CD4-positive, CD25-positive, alpha-beta regulatory T cell (primary cell): ENCODE measurements around the gene ADAP1. TPM values are rescaled to one million over a fixed set of nuclear protein-coding genes. Genes with fewer than 3 reads are reported as not detected.

ENCODE experiments used
- ATAC-seq, 2 donors: fragments of 150-1000 bp; cut with Tn5 transposase; one replicate each; pipeline ENCODE4 v1.10.0; 2021; ENCODE audit warnings: low read depth in 2 of 2, moderate number of reproducible peaks in 2 of 2, moderate library complexity in 1 of 2
- DNase-seq, 3 donors: peaks; one replicate each; pipeline versions ENCODE4 v3.0.0 to v3.0.0-alpha.2; 2012 to 2022; ENCODE audit warnings: mixed read lengths in 1 of 3
- H3K27ac ChIP-seq: one replicate; pipeline ENCODE4 v1.7.0; 2013; ENCODE audit warnings: mild to moderate bottlenecking, low read length; ENCODE audit not compliant: insufficient read depth, poor library complexity, severe bottlenecking
- H3K27me3 ChIP-seq: one replicate; pipeline ENCODE4 v1.7.0; 2013; ENCODE audit warnings: low read length; ENCODE audit not compliant: control insufficient read depth, insufficient read depth
- H3K36me3 ChIP-seq: one replicate; pipeline ENCODE4 v1.7.0; 2013; ENCODE audit warnings: mild to moderate bottlenecking, low read length, moderate library complexity; ENCODE audit not compliant: control insufficient read depth, insufficient read depth
- H3K4me1 ChIP-seq: 2 replicates; pipeline ENCODE4 v1.7.0; 2013; ENCODE audit warnings: mild to moderate bottlenecking, low read length; ENCODE audit not compliant: insufficient read depth, control insufficient read depth, poor library complexity, severe bottlenecking
- H3K4me3 ChIP-seq: one replicate; pipeline ENCODE4 v1.7.0; 2013; ENCODE audit warnings: low read depth, mild to moderate bottlenecking, low read length, moderate library complexity
- H3K9me3 ChIP-seq, 2 experiments: 1 replicate in 1 of 2; 2 replicates in 1 of 2; pipeline ENCODE4 v1.7.0; 2013; ENCODE audit warnings: low read length in 2 of 2, mild to moderate bottlenecking in 1 of 2, moderate library complexity in 1 of 2; ENCODE audit not compliant: control insufficient read depth in 2 of 2
- H3K27ac Mint-ChIP-seq, 3 donors: one replicate each; pipeline ENCODE4 v1.8.0; 2020 to 2022; ENCODE audit warnings: mild to moderate bottlenecking in 3 of 3, mixed read lengths in 3 of 3, moderate library complexity in 2 of 3
- H3K27me3 Mint-ChIP-seq: one replicate; pipeline ENCODE4 v1.8.0; 2022; ENCODE audit warnings: mild to moderate bottlenecking, mixed read lengths
- H3K36me3 Mint-ChIP-seq: one replicate; pipeline ENCODE4 v1.8.0; 2020; ENCODE audit warnings: mixed read lengths
- H3K4me1 Mint-ChIP-seq, 4 donors: one replicate each; pipeline ENCODE4 v1.8.0; 2020 to 2022; ENCODE audit warnings: mixed read lengths in 4 of 4, mild to moderate bottlenecking in 1 of 4
- H3K4me3 Mint-ChIP-seq, 4 donors: one replicate each; pipeline ENCODE4 v1.8.0; 2020 to 2022; ENCODE audit warnings: mild to moderate bottlenecking in 4 of 4, mixed read lengths in 4 of 4, moderate library complexity in 3 of 4
- H3K9me3 Mint-ChIP-seq, 7 donors: one replicate each; pipeline ENCODE4 v1.8.0; 2020 to 2022; ENCODE audit warnings: mixed read lengths in 7 of 7, mild to moderate bottlenecking in 3 of 7, moderate library complexity in 2 of 7
- polyA plus RNA-seq, 4 donors: library from polyadenylated mRNA; unstranded; fragments of 300-500 nt; fragmentation: Illumina TruSeq; gene quantifications; one replicate each; pipeline ENCODE4 v1.2.3, GENCODE V29; 2021
- total RNA-seq: library from RNA; stranded (reverse); gene quantifications from one replicate; pipeline ENCODE4 v1.2.3, GENCODE V29; 2022

ADAP1 gene
- total and polyA plus RNA-seq, 5 donors from 2014 or later = 2.9 to 8.8 (median 5.5) TPM

- H3K4me3 Mint-ChIP-seq = peak overlapping the region; percentile 24 to 86 (median 58)
- Histone ChIP-seq H3K27ac (no peak overlapping the region), H3K36me3 (no peaks in the 10 kb centered on the region), H3K27me3 (no peaks in the 10 kb centered on the region), H3K9me3 (no peaks in the 10 kb centered on the region), H3K4me3 (no peak overlapping the region), H3K4me1 (peaks cover 7% of the 10 kb centered on the region)
- H3K36me3 Mint-ChIP-seq = no peaks in the 10 kb centered on the region
- no peak for DNase-seq
- H3K27ac Mint-ChIP-seq = no peak overlapping the region
- peaks cover 0 to 2% (median 0%) of the 10 kb centered on the region in 4 donors for H3K4me1 Mint-ChIP-seq
- no peak for ATAC-seq
- peaks cover 17% of the 10 kb centered on the region for H3K27me3 Mint-ChIP-seq
- no peaks in the 10 kb centered on the region for H3K9me3 Mint-ChIP-seq
Observed at GRCh38 chr7:956031-956430, 1.6 kb upstream of the ADAP1 start.

GRCh38 chr7:953547-954327, 743 bp downstream of the ADAP1 start:
- no peaks in the 10 kb centered on the region for H3K36me3 ChIP-seq
- Mint-ChIP-seq H3K4me3 (peak overlapping the region in 1 of 4 donors; percentile 33), H3K27me3 (peaks cover 22% of the 10 kb centered on the region), H3K9me3 (no peaks in the 10 kb centered on the region), H3K4me1 (peaks cover 0 to 2% (median 0%) of the 10 kb centered on the region in 4 donors), H3K36me3 (no peaks in the 10 kb centered on the region), H3K27ac (no peak overlapping the region)
- ATAC-seq = peak; percentile 12 to 29
- no peaks in the 10 kb centered on the region for H3K27me3 ChIP-seq
- no peak overlapping the region for H3K4me3 ChIP-seq
- peaks cover 7% of the 10 kb centered on the region for H3K4me1 ChIP-seq
- no peak for DNase-seq
- no peaks in the 10 kb centered on the region for H3K9me3 ChIP-seq
- H3K27ac ChIP-seq = no peak overlapping the region

DNA sequence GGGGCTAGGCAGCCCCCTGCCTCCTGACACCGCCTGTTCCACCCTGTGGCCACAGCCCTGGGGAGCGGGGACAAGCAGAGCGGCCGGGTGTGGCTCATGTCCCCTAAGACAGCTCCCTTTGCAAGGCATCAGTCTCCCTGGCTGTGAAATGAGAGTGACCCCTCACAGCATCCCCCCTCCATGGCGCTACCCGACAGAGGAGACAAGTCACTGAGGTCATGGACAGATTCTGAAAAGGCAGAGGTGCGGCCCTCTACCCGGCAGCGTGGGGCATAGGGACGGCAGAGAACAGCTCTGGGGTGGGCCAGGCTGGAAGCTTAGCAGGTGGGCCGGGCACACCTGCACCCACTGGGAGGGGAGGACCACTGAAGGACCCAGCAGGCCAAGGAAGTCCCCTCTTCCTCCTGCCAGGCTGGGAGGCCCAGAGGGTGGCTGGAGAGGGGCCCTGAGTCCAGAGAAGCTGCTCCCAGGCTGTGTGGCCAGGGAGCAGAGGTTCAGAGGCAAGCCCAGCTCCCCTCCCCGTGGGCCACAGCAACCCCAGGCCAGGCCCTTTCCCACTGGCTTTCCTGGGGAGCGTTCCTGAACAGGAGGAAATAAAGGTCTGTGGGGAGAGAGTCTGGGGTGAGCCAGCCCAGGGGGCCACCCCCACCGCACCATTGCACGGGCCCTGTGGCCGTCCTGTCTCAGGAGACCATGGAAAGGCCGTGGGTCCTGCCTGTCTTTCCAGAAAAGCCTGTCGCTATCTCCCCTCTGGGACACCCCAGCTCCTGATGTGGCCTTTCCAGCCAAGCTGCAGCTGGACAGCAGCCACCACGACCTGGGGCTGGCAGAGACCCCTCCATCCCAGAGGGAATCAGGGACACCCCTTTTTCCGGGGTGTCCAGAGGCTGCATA, 1.7 kb downstream of the ADAP1 start:
- no peak overlapping the region for H3K27ac ChIP-seq
- H3K27me3 ChIP-seq = no peaks in the 10 kb centered on the region
- H3K4me3 Mint-ChIP-seq = peak overlapping the region in 3 of 4 donors; percentile 33 to 84 (median 52)
- no peak for DNase-seq
- no peaks in the 10 kb centered on the region for H3K36me3 Mint-ChIP-seq
- H3K9me3 Mint-ChIP-seq = peaks cover 0 to 2% (median 0%) of the 10 kb centered on the region in 7 donors
- no peak for ATAC-seq
- H3K4me1 ChIP-seq = peaks cover 7% of the 10 kb centered on the region
- no peak overlapping the region for H3K27ac Mint-ChIP-seq
- H3K9me3 ChIP-seq = no peaks in the 10 kb centered on the region
- H3K36me3 ChIP-seq = no peaks in the 10 kb centered on the region
- peaks cover 0 to 2% (median 0%) of the 10 kb centered on the region in 4 donors for H3K4me1 Mint-ChIP-seq
- H3K27me3 Mint-ChIP-seq = peaks cover 26% of the 10 kb centered on the region
- no peak overlapping the region for H3K4me3 ChIP-seq

DNA sequence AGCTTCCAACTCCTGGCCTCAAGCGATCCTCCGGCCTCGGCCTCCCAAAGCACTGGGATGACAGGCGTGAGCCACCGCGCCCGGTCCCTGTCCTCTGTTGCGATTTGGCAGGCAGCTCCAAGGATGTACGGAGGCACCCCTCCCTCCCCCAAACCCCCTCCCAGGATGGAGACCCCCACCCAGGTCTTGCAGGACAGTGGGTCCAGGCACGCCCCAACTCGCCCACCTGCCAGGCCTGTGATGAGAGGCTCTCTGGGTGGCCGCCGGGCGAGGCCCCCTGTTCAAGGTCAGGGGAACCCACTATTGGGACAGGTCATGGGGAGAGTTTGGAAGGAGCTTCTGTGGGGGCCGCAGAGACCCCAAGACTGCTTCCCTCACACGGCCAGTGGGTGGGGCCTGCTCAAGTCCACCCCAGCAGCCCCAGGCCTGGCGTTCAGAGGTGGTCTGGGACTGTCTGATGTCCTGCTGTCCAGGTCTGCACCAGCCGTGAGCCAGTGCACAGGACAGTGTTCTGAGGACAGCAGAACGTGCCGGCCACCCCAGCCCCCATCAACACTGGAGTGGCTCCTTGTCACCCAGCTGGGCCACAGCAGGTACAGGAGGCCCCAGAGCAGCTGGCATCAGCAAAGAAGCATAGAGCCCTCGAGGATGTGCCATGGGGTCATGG, 2.5 kb downstream of the ADAP1 start:
- no peaks in the 10 kb centered on the region for H3K36me3 Mint-ChIP-seq
- DNase-seq (no peak), ATAC-seq (no peak)
- Histone ChIP-seq H3K9me3 (no peaks in the 10 kb centered on the region), H3K27me3 (no peaks in the 10 kb centered on the region), H3K4me1 (peaks cover 7% of the 10 kb centered on the region), H3K36me3 (no peaks in the 10 kb centered on the region), H3K4me3 (no peak overlapping the region), H3K27ac (no peak overlapping the region)
- H3K4me3 Mint-ChIP-seq = peak overlapping the region in 2 of 4 donors; percentile 52 to 84
- H3K27ac Mint-ChIP-seq = no peak overlapping the region
- H3K4me1 Mint-ChIP-seq = peaks cover 0 to 2% (median 0%) of the 10 kb centered on the region in 4 donors
- peaks cover 0 to 2% (median 0%) of the 10 kb centered on the region in 7 donors for H3K9me3 Mint-ChIP-seq
- peaks cover 23% of the 10 kb centered on the region for H3K27me3 Mint-ChIP-seq

GRCh38 chr7:949021-949934, 5.2 kb downstream of the ADAP1 start:
- Histone ChIP-seq H3K9me3 (no peaks in the 10 kb centered on the region), H3K4me1 (peaks cover 7% of the 10 kb centered on the region), H3K4me3 (no peak overlapping the region), H3K27me3 (no peaks in the 10 kb centered on the region), H3K27ac (no peak overlapping the region), H3K36me3 (no peaks in the 10 kb centered on the region)
- DNase-seq (no peak), ATAC-seq (no peak)
- peaks cover 14% of the 10 kb centered on the region for H3K27me3 Mint-ChIP-seq
- peak overlapping the region in 2 of 3 donors; percentile 61 to 85 for H3K27ac Mint-ChIP-seq
- H3K9me3 Mint-ChIP-seq = peaks cover 0 to 3% (median 0%) of the 10 kb centered on the region in 7 donors
- no peaks in the 10 kb centered on the region for H3K36me3 Mint-ChIP-seq
- H3K4me1 Mint-ChIP-seq = no peaks in the 10 kb centered on the region
- H3K4me3 Mint-ChIP-seq = no peak overlapping the region

- no peak for ATAC-seq
- no peak overlapping the region for H3K27ac Mint-ChIP-seq
Observed at GRCh38 chr7:947391-948210, 6.9 kb downstream of the ADAP1 start.

More at GRCh38 chr7:947391-948210, 6.9 kb downstream of the ADAP1 start:
- Histone ChIP-seq H3K9me3 (no peaks in the 10 kb centered on the region), H3K4me3 (no peak overlapping the region), H3K36me3 (no peaks in the 10 kb centered on the region), H3K4me1 (no peaks in the 10 kb centered on the region), H3K27ac (no peak overlapping the region), H3K27me3 (no peaks in the 10 kb centered on the region)
- no peaks in the 10 kb centered on the region for H3K36me3 Mint-ChIP-seq
- peaks cover 13% of the 10 kb centered on the region for H3K27me3 Mint-ChIP-seq
- DNase-seq = no peak
- H3K4me3 Mint-ChIP-seq = no peak overlapping the region
- H3K9me3 Mint-ChIP-seq = peaks cover 0 to 3% (median 0%) of the 10 kb centered on the region in 7 donors
- H3K4me1 Mint-ChIP-seq = no peaks in the 10 kb centered on the region
